HCEC 1CT (cell line): Measurements from ENCODE around the gene SUFU.

Experiments
- DNase-seq: peaks from one replicate; pipeline ENCODE4 v3.0.0-alpha.2; 2017

Gene SUFU

GRCh38 chr10:102620591-102621442, 117.0 kb downstream of the SUFU start:
- DNase-seq: no peak

- DNase-seq: no peak
Measured at GRCh38 chr10:102621443-102622325, 117.9 kb downstream of the SUFU start.

- no peak for DNase-seq
Measured at GRCh38 chr10:102624094-102624493, 120.3 kb downstream of the SUFU start.

- DNase-seq: peak; percentile 60
Measured at GRCh38 chr10:102624751-102625645, 121.2 kb downstream of the SUFU start.

- no peak for DNase-seq
Measured at GRCh38 chr10:102626026-102626685, 122.4 kb downstream of the SUFU start.

GRCh38 chr10:102627291-102627735, 123.5 kb downstream of the SUFU start:
- DNase-seq: no peak

GRCh38 chr10:102627736-102628293, 124.0 kb downstream of the SUFU start:
- DNase-seq: peak; percentile 68

GRCh38 chr10:102628451-102628911, 124.7 kb downstream of the SUFU start:
- peak; percentile 29 for DNase-seq

GRCh38 chr10:102629661-102630614, 126.2 kb downstream of the SUFU start:
- peak; percentile 92 for DNase-seq

- no peak for DNase-seq
Measured at GRCh38 chr10:102630663-102631062, 126.9 kb downstream of the SUFU start.

- no peak for DNase-seq
Measured at GRCh38 chr10:102631525-102632393, 128.0 kb downstream of the SUFU start.

- DNase-seq: no peak
Measured at GRCh38 chr10:102632394-102633111, 128.8 kb downstream of the SUFU start.

- peak; percentile 82 for DNase-seq
Measured at GRCh38 chr10:102633287-102633686, 129.5 kb downstream of the SUFU start.

- DNase-seq: no peak
Measured at GRCh38 chr10:102633848-102634247, 130.1 kb downstream of the SUFU start.

GRCh38 chr10:102634686-102635085, 130.9 kb downstream of the SUFU start:
- no peak for DNase-seq

- DNase-seq: no peak
Measured at GRCh38 chr10:102635377-102635776, 131.6 kb downstream of the SUFU start.

- no peak for DNase-seq
Measured at GRCh38 chr10:102639537-102639936, 135.8 kb downstream of the SUFU start.

GRCh38 chr10:102641402-102641801, 137.6 kb downstream of the SUFU start:
- no peak for DNase-seq
